ENCODE data around the gene YPEL3.
A peak's percentile ranks its signal among the peaks of the same experiment; 100 is the strongest.

Gene YPEL3

DNA sequence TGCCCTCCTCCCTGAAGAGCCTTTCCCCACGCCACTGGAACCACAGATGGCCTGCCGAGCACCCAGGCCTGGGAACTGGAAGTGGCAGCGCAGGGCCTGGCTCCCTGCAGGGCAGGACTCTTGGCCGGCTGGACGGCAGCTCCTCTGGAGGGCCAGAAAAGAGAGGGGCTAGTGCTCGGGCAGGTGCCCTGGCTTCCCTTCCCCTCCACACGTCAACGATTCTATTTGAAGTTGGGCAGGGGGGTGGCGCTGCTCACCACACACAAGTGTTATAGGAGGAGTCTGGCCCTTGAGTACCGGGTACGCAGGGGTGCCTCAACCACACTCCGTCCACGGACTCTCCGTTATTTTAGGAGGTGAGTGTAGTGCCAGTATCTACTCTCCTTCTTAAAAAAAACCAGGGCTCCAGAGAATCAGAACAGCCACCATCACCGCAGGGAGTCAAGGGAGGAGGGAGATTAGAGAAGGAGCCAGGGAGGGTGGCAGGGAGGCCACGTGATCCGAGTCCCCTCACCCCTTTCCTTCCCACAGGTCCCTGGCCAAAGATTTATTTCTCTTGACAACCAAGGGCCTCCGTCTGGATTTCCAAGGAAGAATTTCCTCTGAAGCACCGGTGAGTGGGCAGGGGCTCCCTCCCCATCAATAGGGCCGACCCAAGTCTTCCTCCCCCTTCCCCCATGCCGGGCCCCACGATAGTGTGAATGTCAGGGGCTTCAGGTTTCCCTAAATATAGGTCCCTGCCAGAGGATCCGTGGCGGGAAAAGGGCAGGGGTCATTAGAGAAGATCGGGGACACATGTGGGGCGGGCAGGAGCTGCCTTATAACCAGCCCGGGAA lies 31.9 kb downstream of the YPEL3 start (continued):
- TF ChIP-seq ZNF433 (tag by site-specific recombination; IDR thresholded peaks at IDR 0.05; ENCODE audit: low read depth) (no peak), ZNF48 (tag by site-specific recombination; IDR thresholded peaks at IDR 0.05) (no peak), ZNF2 (tag by site-specific recombination; IDR thresholded peaks at IDR 0.05) (no peak), ZNF133 (tag by site-specific recombination; IDR thresholded peaks at IDR 0.05) (no peak), ZFP37 (tag by site-specific recombination; IDR thresholded peaks at IDR 0.05) (no peak), ZBTB48 (tag by site-specific recombination; IDR thresholded peaks at IDR 0.05) (peak; percentile 93), ZNF157 (tag by site-specific recombination; IDR thresholded peaks at IDR 0.05) (no peak), ZNF530 (tag by site-specific recombination; IDR thresholded peaks at IDR 0.05; ENCODE audit: low read depth) (no peak), ZNF560 (tag by site-specific recombination; IDR thresholded peaks at IDR 0.05; ENCODE audit: borderline replicate concordance) (no peak), ZNF830 (tag by site-specific recombination; IDR thresholded peaks at IDR 0.05; ENCODE audit: low read depth) (no peak), ZNF701 (tag by site-specific recombination; IDR thresholded peaks at IDR 0.05) (no peak), ZNF146 (tag by site-specific recombination; IDR thresholded peaks at IDR 0.05) (no peak), KLF1 (tag by site-specific recombination; IDR thresholded peaks at IDR 0.05) (no peak), ZNF654 (tag by site-specific recombination; IDR thresholded peaks at IDR 0.05; ENCODE audit: low read depth) (0 out of 2 replicates have a peak, but pooled peaks have one; percentile 3), ZNF610 (tag by site-specific recombination; IDR thresholded peaks at IDR 0.05; ENCODE audit: borderline replicate concordance) (no peak), IKZF3 (tag by site-specific recombination; IDR thresholded peaks at IDR 0.05) (peak; percentile 87), SETDB1 (IDR thresholded peaks at IDR 0.05; ENCODE audit: insufficient read length, low read length) (no peak), ZNF549 (tag by site-specific recombination; IDR thresholded peaks at IDR 0.05) (no peak), ZNF423 (tag by site-specific recombination; IDR thresholded peaks at IDR 0.05) (no peak), GFI1B (tag by site-specific recombination; IDR thresholded peaks at IDR 0.05) (no peak), YY1 (tag by site-specific recombination; IDR thresholded peaks at IDR 0.05) (no peak), ZNF169 (tag by site-specific recombination; IDR thresholded peaks at IDR 0.05) (no peak), ZNF114 (tag by site-specific recombination; IDR thresholded peaks at IDR 0.05) (no peak), KLF16 (tag by site-specific recombination; IDR thresholded peaks at IDR 0.05) (no peak), ZNF658 (tag by site-specific recombination; IDR thresholded peaks at IDR 0.05) (no peak)
- TF ChIP-seq, protein P1, sequence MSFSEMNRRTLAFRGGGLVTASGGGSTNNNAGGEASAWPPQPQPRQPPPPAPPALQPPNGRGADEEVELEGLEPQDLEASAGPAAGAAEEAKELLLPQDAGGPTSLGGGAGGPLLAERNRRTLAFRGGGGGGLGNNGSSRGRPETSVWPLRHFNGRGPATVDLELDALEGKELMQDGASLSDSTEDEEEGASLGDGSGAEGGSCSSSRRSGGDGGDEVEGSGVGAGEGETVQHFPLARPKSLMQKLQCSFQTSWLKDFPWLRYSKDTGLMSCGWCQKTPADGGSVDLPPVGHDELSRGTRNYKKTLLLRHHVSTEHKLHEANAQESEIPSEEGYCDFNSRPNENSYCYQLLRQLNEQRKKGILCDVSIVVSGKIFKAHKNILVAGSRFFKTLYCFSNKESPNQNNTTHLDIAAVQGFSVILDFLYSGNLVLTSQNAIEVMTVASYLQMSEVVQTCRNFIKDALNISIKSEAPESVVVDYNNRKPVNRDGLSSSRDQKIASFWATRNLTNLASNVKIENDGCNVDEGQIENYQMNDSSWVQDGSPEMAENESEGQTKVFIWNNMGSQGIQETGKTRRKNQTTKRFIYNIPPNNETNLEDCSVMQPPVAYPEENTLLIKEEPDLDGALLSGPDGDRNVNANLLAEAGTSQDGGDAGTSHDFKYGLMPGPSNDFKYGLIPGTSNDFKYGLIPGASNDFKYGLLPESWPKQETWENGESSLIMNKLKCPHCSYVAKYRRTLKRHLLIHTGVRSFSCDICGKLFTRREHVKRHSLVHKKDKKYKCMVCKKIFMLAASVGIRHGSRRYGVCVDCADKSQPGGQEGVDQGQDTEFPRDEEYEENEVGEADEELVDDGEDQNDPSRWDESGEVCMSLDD (tag by site-specific recombination; IDR thresholded peaks at IDR 0.05) = no peak
- TF ChIP-seq, protein P2, sequence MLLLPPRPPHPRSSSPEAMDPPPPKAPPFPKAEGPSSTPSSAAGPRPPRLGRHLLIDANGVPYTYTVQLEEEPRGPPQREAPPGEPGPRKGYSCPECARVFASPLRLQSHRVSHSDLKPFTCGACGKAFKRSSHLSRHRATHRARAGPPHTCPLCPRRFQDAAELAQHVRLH (tag by site-specific recombination; IDR thresholded peaks at IDR 0.05) = no peak
- TF ChIP-seq, protein P3, sequence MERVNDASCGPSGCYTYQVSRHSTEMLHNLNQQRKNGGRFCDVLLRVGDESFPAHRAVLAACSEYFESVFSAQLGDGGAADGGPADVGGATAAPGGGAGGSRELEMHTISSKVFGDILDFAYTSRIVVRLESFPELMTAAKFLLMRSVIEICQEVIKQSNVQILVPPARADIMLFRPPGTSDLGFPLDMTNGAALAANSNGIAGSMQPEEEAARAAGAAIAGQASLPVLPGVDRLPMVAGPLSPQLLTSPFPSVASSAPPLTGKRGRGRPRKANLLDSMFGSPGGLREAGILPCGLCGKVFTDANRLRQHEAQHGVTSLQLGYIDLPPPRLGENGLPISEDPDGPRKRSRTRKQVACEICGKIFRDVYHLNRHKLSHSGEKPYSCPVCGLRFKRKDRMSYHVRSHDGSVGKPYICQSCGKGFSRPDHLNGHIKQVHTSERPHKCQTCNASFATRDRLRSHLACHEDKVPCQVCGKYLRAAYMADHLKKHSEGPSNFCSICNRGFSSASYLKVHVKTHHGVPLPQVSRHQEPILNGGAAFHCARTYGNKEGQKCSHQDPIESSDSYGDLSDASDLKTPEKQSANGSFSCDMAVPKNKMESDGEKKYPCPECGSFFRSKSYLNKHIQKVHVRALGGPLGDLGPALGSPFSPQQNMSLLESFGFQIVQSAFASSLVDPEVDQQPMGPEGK (tag by site-specific recombination; IDR thresholded peaks at IDR 0.05) = peak; percentile 35
- TF ChIP-seq, protein P4, sequence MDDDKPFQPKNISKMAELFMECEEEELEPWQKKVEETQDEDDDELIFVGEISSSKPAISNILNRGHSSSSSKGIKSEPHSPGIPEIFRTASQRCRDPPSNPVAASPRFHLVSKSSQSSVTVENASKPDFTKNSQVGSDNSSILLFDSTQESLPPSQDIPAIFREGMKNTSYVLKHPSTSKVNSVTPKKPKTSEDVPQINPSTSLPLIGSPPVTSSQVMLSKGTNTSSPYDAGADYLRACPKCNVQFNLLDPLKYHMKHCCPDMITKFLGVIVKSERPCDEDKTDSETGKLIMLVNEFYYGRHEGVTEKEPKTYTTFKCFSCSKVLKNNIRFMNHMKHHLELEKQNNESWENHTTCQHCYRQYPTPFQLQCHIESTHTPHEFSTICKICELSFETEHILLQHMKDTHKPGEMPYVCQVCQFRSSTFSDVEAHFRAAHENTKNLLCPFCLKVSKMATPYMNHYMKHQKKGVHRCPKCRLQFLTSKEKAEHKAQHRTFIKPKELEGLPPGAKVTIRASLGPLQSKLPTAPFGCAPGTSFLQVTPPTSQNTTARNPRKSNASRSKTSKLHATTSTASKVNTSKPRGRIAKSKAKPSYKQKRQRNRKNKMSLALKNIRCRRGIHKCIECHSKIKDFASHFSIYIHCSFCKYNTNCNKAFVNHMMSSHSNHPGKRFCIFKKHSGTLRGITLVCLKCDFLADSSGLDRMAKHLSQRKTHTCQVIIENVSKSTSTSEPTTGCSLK (tag by site-specific recombination; IDR thresholded peaks at IDR 0.05) = no peak
- TF ChIP-seq, protein P5, sequence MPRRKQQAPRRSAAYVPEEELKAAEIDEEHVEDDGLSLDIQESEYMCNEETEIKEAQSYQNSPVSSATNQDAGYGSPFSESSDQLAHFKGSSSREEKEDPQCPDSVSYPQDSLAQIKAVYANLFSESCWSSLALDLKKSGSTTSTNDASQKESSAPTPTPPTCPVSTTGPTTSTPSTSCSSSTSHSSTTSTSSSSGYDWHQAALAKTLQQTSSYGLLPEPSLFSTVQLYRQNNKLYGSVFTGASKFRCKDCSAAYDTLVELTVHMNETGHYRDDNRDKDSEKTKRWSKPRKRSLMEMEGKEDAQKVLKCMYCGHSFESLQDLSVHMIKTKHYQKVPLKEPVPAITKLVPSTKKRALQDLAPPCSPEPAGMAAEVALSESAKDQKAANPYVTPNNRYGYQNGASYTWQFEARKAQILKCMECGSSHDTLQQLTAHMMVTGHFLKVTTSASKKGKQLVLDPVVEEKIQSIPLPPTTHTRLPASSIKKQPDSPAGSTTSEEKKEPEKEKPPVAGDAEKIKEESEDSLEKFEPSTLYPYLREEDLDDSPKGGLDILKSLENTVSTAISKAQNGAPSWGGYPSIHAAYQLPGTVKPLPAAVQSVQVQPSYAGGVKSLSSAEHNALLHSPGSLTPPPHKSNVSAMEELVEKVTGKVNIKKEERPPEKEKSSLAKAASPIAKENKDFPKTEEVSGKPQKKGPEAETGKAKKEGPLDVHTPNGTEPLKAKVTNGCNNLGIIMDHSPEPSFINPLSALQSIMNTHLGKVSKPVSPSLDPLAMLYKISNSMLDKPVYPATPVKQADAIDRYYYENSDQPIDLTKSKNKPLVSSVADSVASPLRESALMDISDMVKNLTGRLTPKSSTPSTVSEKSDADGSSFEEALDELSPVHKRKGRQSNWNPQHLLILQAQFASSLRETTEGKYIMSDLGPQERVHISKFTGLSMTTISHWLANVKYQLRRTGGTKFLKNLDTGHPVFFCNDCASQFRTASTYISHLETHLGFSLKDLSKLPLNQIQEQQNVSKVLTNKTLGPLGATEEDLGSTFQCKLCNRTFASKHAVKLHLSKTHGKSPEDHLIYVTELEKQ (tag by site-specific recombination; IDR thresholded peaks at IDR 0.05; ENCODE audit: borderline replicate concordance) = no peak

Data from HEK293 (cell line).